Fibroblast of skin of back (primary cell): ENCODE measurements around the gene NSD1.
"Not testable (repeated sequence)": the region's sequence is repeated elsewhere in the genome, so short reads cannot be mapped to it uniquely, and the experiment has no call there.

Experiments used
- DNase-seq: peaks from one replicate; pipeline ENCODE4 v3.0.0-alpha.2; 2013

NSD1 gene

GRCh38 chr5:177233802-177234201 is 100.2 kb downstream of the NSD1 start:
- DNase-seq, result no peak

- peak; percentile 57 for DNase-seq
These were observed 101.3 kb downstream of the NSD1 start for GRCh38 chr5:177234841-177235240.

GRCh38 chr5:177241768-177242167 is 108.2 kb downstream of the NSD1 start:
- no peak for DNase-seq

GRCh38 chr5:177242304-177242703 is 108.7 kb downstream of the NSD1 start:
- no peak for DNase-seq

GRCh38 chr5:177249761-177250537 is 116.4 kb downstream of the NSD1 start:
- DNase-seq, result no peak

- no peak for DNase-seq
These were observed 119.7 kb downstream of the NSD1 start for GRCh38 chr5:177253252-177253651.

- no peak for DNase-seq
These were observed 122.7 kb downstream of the NSD1 start for GRCh38 chr5:177256296-177256695.

GRCh38 chr5:177258711-177259110 is 125.1 kb downstream of the NSD1 start:
- not testable (repeated sequence) for DNase-seq

- DNase-seq, result no peak
These were observed 127.4 kb downstream of the NSD1 start for GRCh38 chr5:177260961-177261360.

GRCh38 chr5:177261510-177261909 is 127.9 kb downstream of the NSD1 start:
- DNase-seq, result no peak

- DNase-seq, result no peak
These were observed 130.6 kb downstream of the NSD1 start for GRCh38 chr5:177264178-177264577.

GRCh38 chr5:177265395-177265794 is 131.8 kb downstream of the NSD1 start:
- DNase-seq, result no peak

- DNase-seq, result no peak
These were observed 135.8 kb downstream of the NSD1 start for GRCh38 chr5:177269232-177269895.

- no peak for DNase-seq
These were observed 136.4 kb downstream of the NSD1 start for GRCh38 chr5:177269976-177270375.

- no peak for DNase-seq
These were observed 137.1 kb downstream of the NSD1 start for GRCh38 chr5:177270653-177271052.

GRCh38 chr5:177271113-177271512 is 137.5 kb downstream of the NSD1 start:
- DNase-seq, result peak; percentile 15

GRCh38 chr5:177275883-177276282 is 142.3 kb downstream of the NSD1 start:
- no peak for DNase-seq

GRCh38 chr5:177276886-177277285 is 143.3 kb downstream of the NSD1 start:
- DNase-seq, result no peak

GRCh38 chr5:177288191-177288590 is 154.6 kb downstream of the NSD1 start:
- no peak for DNase-seq

- no peak for DNase-seq
These were observed 157.4 kb downstream of the NSD1 start for GRCh38 chr5:177290816-177291596.

GRCh38 chr5:177291735-177292134 is 158.2 kb downstream of the NSD1 start:
- DNase-seq, result no peak

- no peak for DNase-seq
These were observed 160.4 kb downstream of the NSD1 start for GRCh38 chr5:177293819-177294581.

GRCh38 chr5:177294632-177295031 is 161.1 kb downstream of the NSD1 start:
- no peak for DNase-seq
